Esophagus muscularis mucosa (tissue), 4 donors: Measurements from ENCODE around the gene PCSK4. TPM values are rescaled to one million over a fixed set of nuclear protein-coding genes. Genes with fewer than 3 reads are reported as not detected.

Experiments
- DNase-seq: peaks from one replicate; pipeline ENCODE4 v3.0.0-alpha.2; 2017; ENCODE audit errors: extremely low spot score
- H3K27ac ChIP-seq, 4 donors: fragments of 200-600 bp; sonication (generic); replicated peaks in 1 of 4; 1 replicate in 3 of 4; 2 replicates in 1 of 4; pipeline ENCODE4 v1.5.1; 2016 to 2019; ENCODE audit warnings: mild to moderate bottlenecking in 1 of 4
- H3K27me3 ChIP-seq, 4 donors: fragments of 200-600 bp; sonication (generic); one replicate each; pipeline versions ENCODE4 v1.5.1 to v1.6.0; 2016 to 2019
- H3K36me3 ChIP-seq, 4 donors: fragments of 200-600 bp; sonication (generic); one replicate each; pipeline ENCODE4 v1.5.1; 2016 to 2019
- H3K4me1 ChIP-seq, 4 donors: fragments of 200-600 bp; sonication (generic); one replicate each; pipeline ENCODE4 v1.5.1; 2016 to 2019
- H3K4me3 ChIP-seq, 4 donors: fragments of 200-600 bp; sonication (generic); 1 replicate in 2 of 4; 2 replicates in 2 of 4; pipeline ENCODE4 v1.5.1; 2016 to 2019; ENCODE audit warnings: mild to moderate bottlenecking in 4 of 4, moderate library complexity in 1 of 4
- H3K9me3 ChIP-seq, 4 donors: fragments of 200-600 bp; sonication (generic); 1 replicate in 3 of 4; 2 replicates in 1 of 4; pipeline ENCODE4 v1.5.1; 2016 to 2019
- EP300 ChIP-seq: sonication (generic); formaldehyde crosslinking; IDR thresholded peaks from one replicate; pipeline ENCODE4 v1.6.1; 2017; ENCODE audit warnings: antibody characterized with exemption
- POLR2A ChIP-seq: fragments of 450-650 bp; IDR thresholded peaks from one replicate; pipeline ENCODE4 v1.6.1; 2017; ENCODE audit warnings: antibody characterized with exemption, moderate library complexity, mild to moderate bottlenecking, low read depth
- POLR2AphosphoS5 ChIP-seq, 2 donors: sonication (generic); formaldehyde crosslinking; IDR thresholded peaks; one replicate each; pipeline ENCODE4 v1.6.1; 2017; ENCODE audit warnings: antibody characterized with exemption in 2 of 2
- WGBS: methylation state at CpG from one replicate; pipeline ENCODE4 v1.1.5; 2018; 5-methylcytosine and 5-hydroxymethylcytosine counted together
- intact Hi-C: fragments of 100-400 bp; cut with DNase I; formaldehyde crosslinking; loops from one replicate; pipeline ENCODE4 v1.15.1; 2023
- total RNA-seq, 4 donors: library from RNA; depleted of rRNA; stranded (reverse); fragments of >200 nt; gene quantifications; one replicate each; pipeline versions ENCODE4 v1.1.0 to v1.2.1, GENCODE V29; 2016
- TF ChIP-seq, protein P1 (sequence below), 3 experiments: fragments of 200-600 bp in 2 of 3; fragments of 450-650 bp in 1 of 3; sonication (generic) in 2 of 3; IDR thresholded peaks; one replicate each; pipeline ENCODE4 v1.5.1; 2017 to 2019; ENCODE audit warnings: antibody characterized with exemption in 3 of 3, mild to moderate bottlenecking in 2 of 3, moderate library complexity in 1 of 3

Gene PCSK4
- total RNA-seq, 4 donors from 2014 or later, result 1.9 to 5.4 (median 3.3) TPM

DNA sequence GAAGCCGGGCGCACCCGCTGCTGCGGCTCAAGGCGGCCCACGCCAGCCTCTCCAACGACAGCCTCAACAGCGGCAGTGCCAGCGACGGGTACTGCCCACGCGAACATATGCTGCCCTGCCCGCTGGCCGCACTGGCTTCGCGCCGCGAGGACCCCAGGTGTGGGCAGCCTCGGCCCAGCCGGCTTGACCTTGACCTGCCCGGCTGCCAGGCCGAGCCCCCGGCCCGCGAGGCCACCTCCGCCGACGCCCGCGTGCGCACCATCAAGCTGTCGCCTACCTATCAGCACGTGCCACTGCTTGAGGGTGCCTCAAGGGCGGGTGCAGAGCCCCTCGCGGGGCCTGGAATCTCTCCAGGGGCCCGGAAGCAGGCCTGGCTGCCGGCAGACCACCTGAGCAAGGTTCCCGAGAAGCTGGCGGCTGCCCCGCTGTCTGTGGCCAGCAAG is 24.1 kb downstream of the PCSK4 start:
- no peak overlapping the region for H3K27ac ChIP-seq
- H3K27me3 ChIP-seq, result peaks cover 21 to 79% (median 47%) of the 10 kb centered on the region in 4 donors
- 40% methylated on average over 3 of the region's 41 CpGs for WGBS
- no peaks in the 10 kb centered on the region for H3K9me3 ChIP-seq
- peaks cover 45 to 61% (median 55%) of the 10 kb centered on the region in 4 donors for H3K4me1 ChIP-seq
- H3K4me3 ChIP-seq, result peak overlapping the region in 1 of 4 donors; percentile 9
- TF ChIP-seq POLR2A (no peak), POLR2AphosphoS5 (IDR thresholded peaks at IDR 0.05) (no peak), EP300 (no peak)
- TF ChIP-seq, protein P1, sequence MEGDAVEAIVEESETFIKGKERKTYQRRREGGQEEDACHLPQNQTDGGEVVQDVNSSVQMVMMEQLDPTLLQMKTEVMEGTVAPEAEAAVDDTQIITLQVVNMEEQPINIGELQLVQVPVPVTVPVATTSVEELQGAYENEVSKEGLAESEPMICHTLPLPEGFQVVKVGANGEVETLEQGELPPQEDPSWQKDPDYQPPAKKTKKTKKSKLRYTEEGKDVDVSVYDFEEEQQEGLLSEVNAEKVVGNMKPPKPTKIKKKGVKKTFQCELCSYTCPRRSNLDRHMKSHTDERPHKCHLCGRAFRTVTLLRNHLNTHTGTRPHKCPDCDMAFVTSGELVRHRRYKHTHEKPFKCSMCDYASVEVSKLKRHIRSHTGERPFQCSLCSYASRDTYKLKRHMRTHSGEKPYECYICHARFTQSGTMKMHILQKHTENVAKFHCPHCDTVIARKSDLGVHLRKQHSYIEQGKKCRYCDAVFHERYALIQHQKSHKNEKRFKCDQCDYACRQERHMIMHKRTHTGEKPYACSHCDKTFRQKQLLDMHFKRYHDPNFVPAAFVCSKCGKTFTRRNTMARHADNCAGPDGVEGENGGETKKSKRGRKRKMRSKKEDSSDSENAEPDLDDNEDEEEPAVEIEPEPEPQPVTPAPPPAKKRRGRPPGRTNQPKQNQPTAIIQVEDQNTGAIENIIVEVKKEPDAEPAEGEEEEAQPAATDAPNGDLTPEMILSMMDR (IDR thresholded peaks at IDR 0.05), result no peak
- peaks cover 0 to 11% (median 3%) of the 10 kb centered on the region in 4 donors for H3K36me3 ChIP-seq
- intact Hi-C loops, result no loop called here
- DNase-seq, result no peak

DNA sequence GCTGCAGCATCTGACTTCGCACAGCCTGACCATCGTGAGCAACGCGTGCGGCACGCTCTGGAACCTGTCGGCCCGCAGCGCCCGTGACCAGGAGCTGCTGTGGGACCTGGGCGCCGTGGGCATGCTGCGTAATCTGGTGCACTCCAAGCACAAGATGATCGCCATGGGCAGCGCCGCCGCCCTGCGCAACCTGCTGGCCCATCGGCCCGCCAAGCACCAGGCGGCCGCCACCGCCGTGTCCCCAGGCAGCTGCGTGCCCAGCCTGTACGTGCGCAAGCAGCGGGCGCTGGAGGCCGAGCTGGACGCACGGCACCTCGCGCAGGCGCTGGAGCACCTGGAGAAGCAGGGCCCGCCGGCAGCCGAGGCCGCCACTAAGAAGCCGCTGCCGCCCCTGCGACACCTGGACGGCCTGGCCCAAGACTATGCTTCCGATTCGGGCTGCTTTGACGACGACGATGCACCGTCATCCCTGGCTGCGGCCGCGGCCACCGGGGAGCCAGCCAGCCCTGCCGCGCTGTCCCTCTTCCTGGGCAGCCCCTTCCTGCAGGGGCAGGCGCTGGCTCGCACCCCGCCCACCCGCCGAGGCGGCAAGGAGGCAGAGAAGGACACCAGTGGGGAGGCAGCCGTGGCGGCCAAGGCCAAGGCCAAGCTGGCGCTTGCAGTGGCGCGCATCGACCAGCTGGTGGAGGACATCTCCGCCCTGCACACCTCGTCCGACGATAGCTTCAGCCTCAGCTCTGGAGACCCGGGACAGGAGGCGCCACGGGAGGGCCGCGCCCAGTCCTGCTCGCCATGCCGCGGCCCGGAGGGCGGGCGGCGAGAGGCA is 24.7 kb downstream of the PCSK4 start:
- H3K27me3 ChIP-seq, result peaks cover 15 to 73% (median 41%) of the 10 kb centered on the region in 4 donors
- WGBS, result 82% methylated on average over 12 of the region's 83 CpGs
- peaks cover 39 to 55% (median 49%) of the 10 kb centered on the region in 4 donors for H3K4me1 ChIP-seq
- no peaks in the 10 kb centered on the region for H3K9me3 ChIP-seq
- peak overlapping the region in 1 of 4 donors; percentile 9 for H3K4me3 ChIP-seq
- no peak for DNase-seq
- TF ChIP-seq, protein P1 (IDR thresholded peaks at IDR 0.05), result peak; percentile 22 to 44 (median 30)
- no peak for TF ChIP-seq EP300
- intact Hi-C loops, result no loop called here
- peaks cover 0 to 17% (median 9%) of the 10 kb centered on the region in 4 donors for H3K36me3 ChIP-seq
- no peak overlapping the region for H3K27ac ChIP-seq

DNA sequence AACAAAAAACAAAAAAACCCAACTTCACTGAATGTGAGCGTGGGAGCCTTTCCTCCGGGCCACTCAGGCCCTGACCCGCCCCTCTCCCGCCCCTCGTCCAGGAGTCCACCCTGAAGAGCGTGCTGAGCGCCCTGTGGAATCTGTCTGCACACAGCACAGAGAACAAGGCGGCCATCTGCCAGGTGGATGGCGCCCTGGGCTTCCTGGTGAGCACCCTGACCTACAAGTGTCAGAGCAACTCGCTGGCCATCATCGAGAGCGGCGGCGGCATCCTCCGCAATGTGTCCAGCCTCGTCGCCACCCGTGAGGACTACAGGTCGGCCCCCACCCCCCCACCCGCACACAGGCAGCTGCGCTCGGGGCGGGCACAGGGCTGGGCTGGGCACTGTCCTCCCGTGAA is 28.3 kb downstream of the PCSK4 start:
- no peak for DNase-seq
- intact Hi-C loops, result no loop called here
- H3K36me3 ChIP-seq, result peaks cover 0 to 24% (median 17%) of the 10 kb centered on the region in 4 donors
- H3K27me3 ChIP-seq, result peaks cover 0 to 53% (median 23%) of the 10 kb centered on the region in 4 donors
- 92% methylated on average over 24 of the region's 24 CpGs for WGBS
- no peak overlapping the region for H3K4me3 ChIP-seq
- no peak overlapping the region for H3K27ac ChIP-seq
- no peaks in the 10 kb centered on the region for H3K9me3 ChIP-seq
- TF ChIP-seq, protein P1 (IDR thresholded peaks at IDR 0.05), result no peak
- TF ChIP-seq POLR2AphosphoS5 (IDR thresholded peaks at IDR 0.05), result no peak
- TF ChIP-seq POLR2A, result no peak
- no peak for TF ChIP-seq EP300
- peaks cover 9 to 23% (median 18%) of the 10 kb centered on the region in 4 donors for H3K4me1 ChIP-seq

DNA sequence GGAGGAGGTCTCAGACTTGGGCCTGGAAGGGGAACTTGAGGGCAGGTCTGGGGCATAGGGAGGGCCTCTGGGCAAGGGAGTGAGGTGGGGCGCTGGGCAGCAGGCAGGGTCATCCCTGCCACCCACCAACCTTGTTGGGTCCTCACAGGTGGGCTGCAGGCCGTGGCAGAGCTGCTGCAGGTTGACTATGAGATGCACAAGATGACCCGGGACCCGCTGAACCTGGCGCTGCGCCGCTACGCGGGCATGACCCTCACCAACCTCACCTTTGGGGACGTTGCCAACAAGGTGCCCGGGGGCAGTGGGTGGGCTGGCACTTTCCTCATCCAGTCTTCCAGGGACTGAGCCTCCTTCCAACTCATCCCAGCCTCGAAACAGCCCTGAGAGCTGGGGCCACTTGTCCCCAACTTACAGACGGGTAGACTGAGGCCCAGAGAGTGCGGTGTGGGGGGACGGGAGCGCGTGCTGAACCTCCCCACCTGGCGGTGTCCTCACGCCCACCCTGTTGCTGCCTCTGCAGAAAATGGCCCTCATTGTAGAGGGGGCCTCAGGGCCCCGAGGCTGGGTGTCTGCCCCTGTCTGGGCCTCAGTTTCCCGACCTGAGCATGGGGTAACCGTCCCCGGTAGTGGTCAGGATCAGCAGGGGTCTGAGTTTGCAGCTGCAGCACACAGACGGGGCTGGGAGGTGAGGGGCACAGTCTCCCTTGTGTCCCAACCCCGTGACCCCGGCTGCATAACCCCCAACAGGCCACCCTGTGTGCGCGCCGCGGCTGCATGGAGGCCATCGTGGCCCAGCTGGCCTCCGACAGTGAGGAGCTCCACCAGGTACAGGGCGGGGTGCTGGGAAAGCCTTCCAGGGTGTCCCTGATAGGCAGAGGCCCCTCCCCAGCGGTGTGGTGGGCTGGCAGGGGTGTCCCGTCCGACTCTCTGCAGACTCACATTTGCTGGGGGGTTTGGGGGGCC is 29.8 kb downstream of the PCSK4 start:
- H3K27me3 ChIP-seq, result peaks cover 0 to 53% (median 26%) of the 10 kb centered on the region in 4 donors
- H3K9me3 ChIP-seq, result no peaks in the 10 kb centered on the region
- peaks cover 0 to 22% (median 17%) of the 10 kb centered on the region in 4 donors for H3K36me3 ChIP-seq
- WGBS, result 92% methylated on average over 32 of the region's 36 CpGs
- peaks cover 2 to 23% (median 18%) of the 10 kb centered on the region in 4 donors for H3K4me1 ChIP-seq
- no peak for DNase-seq
- intact Hi-C loops, result no loop called here
- TF ChIP-seq, protein P1 (IDR thresholded peaks at IDR 0.05), result no peak
- no peak for TF ChIP-seq POLR2AphosphoS5 (IDR thresholded peaks at IDR 0.05)
- no peak for TF ChIP-seq POLR2A
- TF ChIP-seq EP300, result no peak
- no peak overlapping the region for H3K27ac ChIP-seq
- no peak overlapping the region for H3K4me3 ChIP-seq
